Fibroblast of pulmonary artery (primary cell): ENCODE measurements around the gene NDUFAF7.
"Not testable (repeated sequence)": the region's sequence is repeated elsewhere in the genome, so short reads cannot be mapped to it uniquely, and the experiment has no call there.

Experiments
- DNase-seq: peaks from one replicate; pipeline ENCODE4 v3.0.0-alpha.2; 2010; ENCODE audit warnings: low read depth
- H3K4me3 ChIP-seq: replicated peaks from 2 replicates; pipeline ENCODE4 v1.5.1; 2011; ENCODE audit warnings: low read depth, mild to moderate bottlenecking, control low read depth, low read length, moderate library complexity
- TF ChIP-seq, protein P1 (sequence below): IDR thresholded peaks from 2 replicates; pipeline ENCODE4 v1.5.1; 2011; ENCODE audit warnings: mild to moderate bottlenecking, control low read depth, low read length, inconsistent platforms; ENCODE audit errors: missing control alignments

Gene NDUFAF7

GRCh38 chr2:37203708-37204107, 27.8 kb upstream of the NDUFAF7 start:
- TF ChIP-seq, protein P1, sequence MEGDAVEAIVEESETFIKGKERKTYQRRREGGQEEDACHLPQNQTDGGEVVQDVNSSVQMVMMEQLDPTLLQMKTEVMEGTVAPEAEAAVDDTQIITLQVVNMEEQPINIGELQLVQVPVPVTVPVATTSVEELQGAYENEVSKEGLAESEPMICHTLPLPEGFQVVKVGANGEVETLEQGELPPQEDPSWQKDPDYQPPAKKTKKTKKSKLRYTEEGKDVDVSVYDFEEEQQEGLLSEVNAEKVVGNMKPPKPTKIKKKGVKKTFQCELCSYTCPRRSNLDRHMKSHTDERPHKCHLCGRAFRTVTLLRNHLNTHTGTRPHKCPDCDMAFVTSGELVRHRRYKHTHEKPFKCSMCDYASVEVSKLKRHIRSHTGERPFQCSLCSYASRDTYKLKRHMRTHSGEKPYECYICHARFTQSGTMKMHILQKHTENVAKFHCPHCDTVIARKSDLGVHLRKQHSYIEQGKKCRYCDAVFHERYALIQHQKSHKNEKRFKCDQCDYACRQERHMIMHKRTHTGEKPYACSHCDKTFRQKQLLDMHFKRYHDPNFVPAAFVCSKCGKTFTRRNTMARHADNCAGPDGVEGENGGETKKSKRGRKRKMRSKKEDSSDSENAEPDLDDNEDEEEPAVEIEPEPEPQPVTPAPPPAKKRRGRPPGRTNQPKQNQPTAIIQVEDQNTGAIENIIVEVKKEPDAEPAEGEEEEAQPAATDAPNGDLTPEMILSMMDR: no peak
- H3K4me3 ChIP-seq: no peak overlapping the region
- DNase-seq: no peak

DNA sequence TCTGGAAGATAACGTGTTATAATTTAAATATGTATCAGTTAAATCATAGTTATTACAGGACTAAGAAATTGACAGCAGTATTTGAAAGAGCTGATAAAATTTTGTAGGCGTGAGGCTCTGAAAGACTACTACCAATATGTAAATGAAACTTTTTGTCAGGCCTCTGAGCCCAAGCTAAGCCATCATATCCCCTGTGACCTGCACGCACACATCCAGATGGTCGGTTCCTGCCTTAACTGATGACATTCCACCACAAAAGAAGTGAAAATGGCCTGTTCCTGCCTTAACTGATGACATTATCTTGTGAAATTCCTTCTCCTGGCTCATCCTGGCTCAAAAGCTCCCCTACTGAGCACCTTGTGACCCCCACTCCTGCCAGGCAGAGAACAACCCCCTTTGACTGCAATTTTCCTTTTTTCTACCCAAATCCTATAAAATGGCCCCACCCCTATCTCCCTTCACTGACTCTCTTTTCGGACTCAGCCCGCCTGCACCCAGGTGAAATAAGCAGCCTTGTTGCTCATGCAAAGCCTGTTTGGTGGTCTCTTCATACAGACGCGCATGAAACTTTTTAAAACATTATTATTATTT, 26.3 kb upstream of the NDUFAF7 start:
- DNase-seq, H3K4me3 ChIP-seq: not testable (repeated sequence)

DNA sequence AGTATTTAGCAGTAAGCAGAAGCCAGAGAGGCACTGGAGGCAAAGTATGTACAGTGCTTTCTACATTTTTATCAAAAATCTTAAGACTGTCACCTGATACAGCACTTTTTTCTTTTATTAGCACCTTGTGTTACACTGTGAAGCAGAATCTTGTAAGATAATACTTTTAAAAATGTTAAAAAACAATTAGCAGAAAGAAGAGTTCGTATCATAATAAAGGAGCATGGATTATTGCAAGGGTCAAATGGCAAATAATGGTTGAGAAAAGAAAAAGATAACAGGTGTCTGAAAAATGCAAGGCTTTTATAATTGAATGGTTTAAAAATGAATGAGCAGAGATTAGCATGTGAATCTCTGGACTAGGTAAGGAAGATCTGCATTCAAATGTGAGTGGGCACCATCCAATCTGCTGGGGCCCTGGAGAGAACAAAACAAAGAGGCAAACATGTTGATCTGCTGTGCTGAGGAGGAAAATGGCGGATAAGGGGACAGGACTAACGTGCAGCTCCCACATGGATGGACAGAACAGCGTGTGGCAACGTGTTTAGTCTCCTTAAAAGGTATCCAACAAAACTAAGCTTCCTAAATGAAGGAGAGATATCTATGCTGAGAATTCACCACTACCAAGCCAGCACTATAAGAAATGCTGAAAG, 25.6 kb upstream of the NDUFAF7 start:
- no peak for DNase-seq
- no peak overlapping the region for H3K4me3 ChIP-seq
- TF ChIP-seq, protein P1: no peak

DNA sequence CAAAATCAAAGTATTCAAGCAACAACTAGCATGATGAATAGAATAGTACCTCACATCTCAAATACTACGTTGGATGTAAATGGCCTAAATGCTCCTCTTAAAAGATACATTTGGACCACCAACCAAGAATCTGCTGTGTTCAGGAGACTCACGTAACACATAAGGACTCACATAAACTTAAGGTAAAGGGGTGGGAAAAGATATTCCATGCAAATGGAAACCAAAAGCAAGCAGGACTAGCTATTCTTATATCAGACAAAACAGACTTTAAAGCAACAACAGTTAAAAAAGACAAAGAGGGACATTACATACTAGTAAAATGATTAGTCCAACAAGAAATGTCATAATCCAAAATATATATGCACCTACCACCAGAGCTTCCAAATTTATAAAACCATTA, 24.7 kb upstream of the NDUFAF7 start:
- DNase-seq, H3K4me3 ChIP-seq: not testable (repeated sequence)

DNA sequence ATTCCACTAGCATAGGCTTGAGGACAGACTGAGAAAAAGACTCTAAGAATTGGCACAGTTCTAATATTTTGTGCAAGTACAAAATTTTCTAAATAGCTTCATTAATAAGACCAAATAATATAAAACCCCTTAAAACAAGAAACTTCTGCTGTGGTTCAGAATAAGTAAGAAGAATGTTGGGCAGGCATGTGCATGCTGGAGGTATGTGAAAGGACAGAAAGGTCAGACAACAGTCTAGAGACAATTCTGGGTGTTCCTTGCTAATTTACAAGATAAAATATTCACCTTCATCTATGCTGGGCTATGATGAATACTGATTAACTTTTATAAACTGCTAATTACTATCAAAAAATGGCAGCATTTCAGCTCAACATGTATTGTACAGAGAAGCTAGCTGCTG, 20.2 kb upstream of the NDUFAF7 start:
- DNase-seq: no peak
- TF ChIP-seq, protein P1: no peak
- H3K4me3 ChIP-seq: no peak overlapping the region

- no peak overlapping the region for H3K4me3 ChIP-seq
- TF ChIP-seq, protein P1: no peak
- DNase-seq: no peak
Measured at GRCh38 chr2:37211939-37212338, 19.5 kb upstream of the NDUFAF7 start.

DNA sequence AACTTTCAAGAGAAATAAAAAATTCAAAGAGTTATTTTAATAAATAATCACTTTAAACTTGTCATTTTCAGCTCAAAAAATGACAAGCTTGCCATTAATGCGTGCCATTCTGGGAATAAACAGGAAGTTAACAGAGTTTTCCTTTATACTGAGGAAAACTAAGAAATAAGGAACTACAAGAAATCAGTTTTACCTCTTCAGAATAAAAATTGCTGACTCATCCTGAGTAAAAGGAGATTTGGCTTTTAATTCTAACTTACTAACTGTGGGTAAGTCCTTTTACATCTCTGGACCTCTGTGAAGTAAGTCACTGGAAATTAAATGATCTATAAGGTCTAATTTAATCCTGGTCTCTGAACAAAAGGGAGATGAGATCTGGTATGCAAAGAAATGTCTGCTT, 16.2 kb upstream of the NDUFAF7 start:
- H3K4me3 ChIP-seq: no peak overlapping the region
- TF ChIP-seq, protein P1: no peak
- DNase-seq: peak; percentile 30

DNA sequence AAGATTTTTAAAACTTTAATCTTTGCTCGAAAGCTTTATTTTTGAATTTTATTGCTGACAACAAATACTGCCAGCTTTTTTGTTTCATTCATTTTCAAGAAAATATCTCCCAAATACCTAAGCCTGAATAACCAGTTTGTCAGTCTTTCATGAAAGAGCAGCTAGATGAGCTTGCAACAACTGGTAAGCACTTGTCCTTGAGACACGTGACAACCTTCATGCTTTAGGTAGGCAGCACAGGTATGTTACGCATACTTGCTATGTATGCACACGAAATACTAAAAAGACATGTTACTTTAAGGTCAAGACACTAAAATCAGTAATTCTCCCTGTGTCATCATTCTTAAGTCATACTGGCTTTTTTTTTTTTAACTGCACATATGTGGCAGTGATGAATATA, 12.4 kb upstream of the NDUFAF7 start:
- TF ChIP-seq, protein P1: no peak
- DNase-seq: no peak
- no peak overlapping the region for H3K4me3 ChIP-seq
